HCT116 (cell line): ENCODE measurements around the gene SORCS2.

Source experiments
- ELF1 ChIP-seq: IDR thresholded peaks from 2 replicates; pipeline ENCODE4 v1.6.1; 2012; ENCODE audit warnings: low read depth, borderline replicate concordance
- EZH2 ChIP-seq: fragments of 200-600 bp; sonication (generic); IDR thresholded peaks from 2 replicates; pipeline ENCODE4 v1.6.1; 2017; ENCODE audit warnings: antibody characterized with exemption, mixed run types
- EZH2phosphoT487 ChIP-seq: fragments of 200-600 bp; IDR thresholded peaks from 2 replicates; pipeline ENCODE4 v1.6.1; 2018; ENCODE audit warnings: antibody characterized with exemption, borderline replicate concordance
- SIN3A ChIP-seq: IDR thresholded peaks from 2 replicates; pipeline ENCODE4 v1.6.1; 2012; ENCODE audit warnings: low read depth
- TF ChIP-seq, protein P1 (sequence below), 3 experiments: fragments of 200-600 bp in 1 of 3; sonication (generic) in 1 of 3; IDR thresholded peaks in 2 of 3; conservative IDR thresholded peaks in 1 of 3; 2 replicates each; pipeline ENCODE4 v1.5.1; 2012 to 2017; ENCODE audit warnings: low read depth in 2 of 3, low read length in 2 of 3, antibody characterized with exemption in 1 of 3, borderline replicate concordance in 1 of 3, control low read depth in 1 of 3, mild to moderate bottlenecking in 1 of 3, mixed read lengths in 1 of 3, mixed run types in 1 of 3, moderate library complexity in 1 of 3; ENCODE audit not compliant: insufficient read depth in 1 of 3
- TF ChIP-seq, protein P2 (sequence below): IDR thresholded peaks from 2 replicates; pipeline ENCODE4 v1.6.1; 2012

DNA sequence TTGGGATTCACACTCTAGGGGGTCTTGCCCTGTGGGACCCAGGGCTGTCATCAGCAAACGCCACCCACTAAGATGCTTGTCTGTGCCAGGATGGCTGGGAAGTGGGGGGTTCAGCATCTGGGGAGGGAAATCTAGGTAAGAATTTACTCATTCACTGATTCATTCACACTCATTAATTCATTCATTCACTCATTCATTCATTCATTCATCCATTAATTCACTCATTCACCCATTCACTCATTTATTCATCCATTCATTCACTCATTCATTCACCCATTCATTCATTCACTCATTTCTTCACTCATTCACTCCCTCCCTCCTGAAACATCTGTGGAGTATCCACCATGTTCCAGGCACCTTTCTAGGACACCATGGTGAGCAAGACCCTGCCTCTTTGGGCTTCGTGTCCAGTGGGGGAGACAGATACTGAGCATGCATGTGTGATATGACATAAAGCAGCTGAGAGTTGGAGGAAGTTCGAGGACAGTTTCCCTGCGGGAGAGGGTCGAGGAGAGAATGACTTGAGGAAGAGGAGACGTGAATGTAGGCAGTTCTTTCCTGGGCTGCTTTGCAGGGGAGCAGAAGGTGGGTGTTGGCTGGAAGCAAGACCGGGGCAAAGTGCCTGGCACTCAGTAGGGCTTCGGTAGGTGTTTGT, 90.6 kb downstream of the SORCS2 start:
- TF ChIP-seq, protein P1, sequence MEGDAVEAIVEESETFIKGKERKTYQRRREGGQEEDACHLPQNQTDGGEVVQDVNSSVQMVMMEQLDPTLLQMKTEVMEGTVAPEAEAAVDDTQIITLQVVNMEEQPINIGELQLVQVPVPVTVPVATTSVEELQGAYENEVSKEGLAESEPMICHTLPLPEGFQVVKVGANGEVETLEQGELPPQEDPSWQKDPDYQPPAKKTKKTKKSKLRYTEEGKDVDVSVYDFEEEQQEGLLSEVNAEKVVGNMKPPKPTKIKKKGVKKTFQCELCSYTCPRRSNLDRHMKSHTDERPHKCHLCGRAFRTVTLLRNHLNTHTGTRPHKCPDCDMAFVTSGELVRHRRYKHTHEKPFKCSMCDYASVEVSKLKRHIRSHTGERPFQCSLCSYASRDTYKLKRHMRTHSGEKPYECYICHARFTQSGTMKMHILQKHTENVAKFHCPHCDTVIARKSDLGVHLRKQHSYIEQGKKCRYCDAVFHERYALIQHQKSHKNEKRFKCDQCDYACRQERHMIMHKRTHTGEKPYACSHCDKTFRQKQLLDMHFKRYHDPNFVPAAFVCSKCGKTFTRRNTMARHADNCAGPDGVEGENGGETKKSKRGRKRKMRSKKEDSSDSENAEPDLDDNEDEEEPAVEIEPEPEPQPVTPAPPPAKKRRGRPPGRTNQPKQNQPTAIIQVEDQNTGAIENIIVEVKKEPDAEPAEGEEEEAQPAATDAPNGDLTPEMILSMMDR (IDR thresholded peaks at IDR 0.05 in 2 of 3, conservative IDR thresholded peaks at IDR 0.05 in 1 of 3; ENCODE audit: borderline replicate concordance in 1 of 3, insufficient read depth in 1 of 3, low read depth in 2 of 3, low read length in 2 of 3): no peak
- TF ChIP-seq EZH2: no peak
- TF ChIP-seq ELF1: no peak
- no peak for TF ChIP-seq EZH2phosphoT487
- TF ChIP-seq, protein P2, sequence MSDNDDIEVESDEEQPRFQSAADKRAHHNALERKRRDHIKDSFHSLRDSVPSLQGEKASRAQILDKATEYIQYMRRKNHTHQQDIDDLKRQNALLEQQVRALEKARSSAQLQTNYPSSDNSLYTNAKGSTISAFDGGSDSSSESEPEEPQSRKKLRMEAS: no peak
- no peak for TF ChIP-seq SIN3A
